Measurements from ENCODE around the gene ACTC1.
"Not testable (repeated sequence)": the region's sequence is repeated elsewhere in the genome, so short reads cannot be mapped to it uniquely, and the experiment has no call there.

The ACTC1 gene

GRCh38 chr15:34795267-34796081 is at the start of gene ACTC1:
ACTC1 (minus strand) TSS chr15:34795549; CDS start chr15:34794808, 741 bp downstream.
- DNase-seq = no peak

GRCh38 chr15:34841262-34841725 is 45.9 kb upstream of the ACTC1 start:
- DNase-seq = no peak

DNA sequence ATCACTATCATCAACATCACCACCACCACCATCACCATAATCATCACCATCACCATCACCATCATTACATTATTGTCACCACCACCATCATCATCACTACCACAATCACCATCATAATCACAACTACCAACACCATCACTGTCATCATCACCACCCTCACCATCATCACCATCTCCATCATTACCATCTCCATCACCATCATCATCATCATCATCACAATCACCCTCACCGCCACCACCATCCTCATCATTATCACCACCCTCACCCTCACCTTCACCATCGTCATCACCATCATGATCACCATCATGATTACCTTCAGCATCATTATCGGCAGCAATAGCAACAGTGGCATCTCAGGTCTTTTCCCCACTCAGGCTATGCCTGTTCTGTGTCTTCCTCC is 42.9 kb upstream of the ACTC1 start:
- no peak for DNase-seq

- no peak for DNase-seq
These were observed 42.1 kb upstream of the ACTC1 start for GRCh38 chr15:34837246-34838016.

- DNase-seq = no peak
These were observed 33.0 kb upstream of the ACTC1 start for GRCh38 chr15:34828145-34828911.

- no peak for DNase-seq
These were observed 26.5 kb upstream of the ACTC1 start for GRCh38 chr15:34821831-34822230.

- DNase-seq = no peak
These were observed 24.8 kb upstream of the ACTC1 start for GRCh38 chr15:34820110-34820509.

GRCh38 chr15:34818526-34818925 is 23.2 kb upstream of the ACTC1 start:
- no peak for DNase-seq

DNA sequence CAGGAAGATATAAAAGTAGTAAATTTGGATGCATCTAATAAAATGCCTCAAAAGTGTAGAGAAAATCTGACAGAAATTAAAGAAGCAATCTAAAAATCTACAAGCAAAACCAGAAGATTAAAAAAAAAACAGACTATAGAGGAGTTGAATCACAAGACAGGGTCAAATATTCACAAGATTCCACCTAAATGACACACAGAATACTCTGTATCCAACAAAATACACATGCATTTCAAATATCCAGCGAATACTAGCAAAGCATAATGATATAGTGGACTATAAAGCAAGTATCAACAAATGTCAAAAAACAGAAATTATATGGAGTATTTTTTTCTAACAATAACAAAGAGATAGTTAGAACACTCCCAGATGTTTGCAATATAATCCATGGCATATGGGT is 20.5 kb upstream of the ACTC1 start:
- no peak for DNase-seq

GRCh38 chr15:34813446-34814190 is 18.3 kb upstream of the ACTC1 start:
- DNase-seq = no peak

DNA sequence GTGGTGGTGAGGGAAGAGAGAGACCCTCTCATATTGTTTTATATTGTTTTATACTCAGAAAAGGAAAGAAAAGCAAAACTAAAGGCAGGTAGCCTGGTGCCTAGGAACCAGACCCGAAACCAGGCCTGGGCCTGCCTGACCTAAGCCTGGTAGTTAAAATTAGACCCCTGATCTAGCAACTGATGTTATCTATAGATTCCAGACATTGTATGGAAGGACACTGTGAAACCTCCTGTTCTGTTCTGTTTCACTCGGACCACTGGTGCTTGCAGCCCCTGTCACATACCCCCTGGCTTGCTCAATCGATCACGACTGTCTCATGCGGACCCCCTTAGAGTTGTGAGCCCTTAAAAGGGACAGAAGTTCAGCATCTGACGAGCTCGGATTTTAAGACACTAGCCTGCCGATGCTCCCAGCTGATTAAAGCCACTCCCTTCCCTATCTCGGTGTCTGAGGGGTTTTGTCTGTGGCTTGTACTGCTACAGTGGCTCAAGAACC is 17.6 kb upstream of the ACTC1 start:
- not testable (repeated sequence) for DNase-seq

GRCh38 chr15:34812369-34812768 is 17.0 kb upstream of the ACTC1 start:
- DNase-seq = no peak

GRCh38 chr15:34810443-34811129 is 15.2 kb upstream of the ACTC1 start:
- no peak for DNase-seq

DNA sequence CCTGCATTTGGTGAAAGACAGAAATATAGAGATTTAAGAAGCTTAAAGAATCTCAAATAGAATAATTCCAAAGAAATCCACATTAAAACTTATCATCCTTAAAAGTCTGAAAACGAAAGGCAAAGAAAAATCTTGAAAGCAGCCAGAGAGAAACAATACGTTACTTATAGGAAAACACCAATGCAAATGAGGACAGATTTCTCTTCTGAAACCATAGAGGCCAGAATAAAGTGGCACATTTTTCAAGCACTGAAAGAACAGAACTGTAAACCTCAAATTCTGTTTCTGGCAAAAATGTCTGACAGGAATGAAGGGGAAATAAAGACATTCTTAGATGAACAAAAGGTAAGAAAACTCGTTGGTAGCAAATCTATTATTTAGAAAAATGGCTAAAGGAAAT is 13.8 kb upstream of the ACTC1 start:
- DNase-seq = no peak

DNA sequence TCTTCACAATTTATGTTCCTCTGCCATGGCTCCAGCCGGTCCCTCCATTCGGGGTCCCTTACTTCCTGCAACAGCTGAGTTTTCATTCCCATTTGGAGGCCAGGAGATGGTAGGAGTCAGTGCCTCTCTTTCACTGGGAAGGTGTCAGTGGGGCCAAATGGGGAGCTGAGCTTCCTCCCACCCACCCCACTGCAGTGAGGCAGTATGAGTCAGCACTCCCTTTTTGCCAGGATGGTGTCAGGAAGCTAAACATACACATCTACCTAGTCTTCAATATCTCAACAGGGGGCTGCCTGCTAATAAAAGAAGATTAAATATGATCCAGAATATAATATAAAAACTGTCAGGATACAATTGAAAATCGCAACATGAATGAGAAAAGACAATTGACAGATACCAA is 12.7 kb upstream of the ACTC1 start:
- no peak for DNase-seq

GRCh38 chr15:34807241-34807640 is 11.9 kb upstream of the ACTC1 start:
- not testable (repeated sequence) for DNase-seq

DNA sequence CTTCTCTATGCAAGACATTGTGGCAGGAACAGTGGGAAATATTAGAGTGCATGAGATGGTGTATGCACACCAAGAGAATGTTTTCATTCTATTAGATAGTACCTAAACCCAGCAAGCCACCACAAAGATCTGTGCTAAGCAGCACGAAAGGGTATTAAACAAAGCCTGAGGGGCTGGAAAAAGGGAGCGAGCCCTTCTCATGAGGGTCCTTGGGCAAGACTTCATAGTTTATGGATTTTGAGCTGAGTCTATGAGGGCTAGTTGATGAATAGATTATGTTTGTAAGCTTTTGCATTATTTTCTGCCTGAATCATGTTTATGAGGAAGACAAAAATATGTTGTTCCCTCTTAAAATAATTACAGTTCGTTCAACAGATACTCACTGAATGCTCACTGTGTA is 9.4 kb upstream of the ACTC1 start:
- DNase-seq = no peak

DNA sequence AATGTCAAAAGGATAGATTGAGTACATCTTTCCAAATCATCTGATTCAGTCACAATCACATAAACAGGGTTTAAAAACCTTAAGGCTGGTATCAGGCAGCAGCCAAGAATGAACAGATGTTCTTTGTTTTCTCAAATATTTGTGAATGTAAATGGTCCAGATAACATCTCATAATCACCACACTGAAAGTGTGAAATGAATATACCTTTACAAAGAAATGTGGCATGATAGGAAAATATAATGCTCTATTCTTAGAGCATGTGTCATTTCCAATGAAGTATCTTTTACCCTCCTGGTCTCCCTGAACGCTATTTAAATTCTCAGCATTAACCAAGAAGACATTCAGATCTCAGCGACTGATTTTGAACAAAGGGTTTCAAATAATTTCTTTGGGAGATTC is 8.8 kb upstream of the ACTC1 start:
- no peak for DNase-seq

DNA sequence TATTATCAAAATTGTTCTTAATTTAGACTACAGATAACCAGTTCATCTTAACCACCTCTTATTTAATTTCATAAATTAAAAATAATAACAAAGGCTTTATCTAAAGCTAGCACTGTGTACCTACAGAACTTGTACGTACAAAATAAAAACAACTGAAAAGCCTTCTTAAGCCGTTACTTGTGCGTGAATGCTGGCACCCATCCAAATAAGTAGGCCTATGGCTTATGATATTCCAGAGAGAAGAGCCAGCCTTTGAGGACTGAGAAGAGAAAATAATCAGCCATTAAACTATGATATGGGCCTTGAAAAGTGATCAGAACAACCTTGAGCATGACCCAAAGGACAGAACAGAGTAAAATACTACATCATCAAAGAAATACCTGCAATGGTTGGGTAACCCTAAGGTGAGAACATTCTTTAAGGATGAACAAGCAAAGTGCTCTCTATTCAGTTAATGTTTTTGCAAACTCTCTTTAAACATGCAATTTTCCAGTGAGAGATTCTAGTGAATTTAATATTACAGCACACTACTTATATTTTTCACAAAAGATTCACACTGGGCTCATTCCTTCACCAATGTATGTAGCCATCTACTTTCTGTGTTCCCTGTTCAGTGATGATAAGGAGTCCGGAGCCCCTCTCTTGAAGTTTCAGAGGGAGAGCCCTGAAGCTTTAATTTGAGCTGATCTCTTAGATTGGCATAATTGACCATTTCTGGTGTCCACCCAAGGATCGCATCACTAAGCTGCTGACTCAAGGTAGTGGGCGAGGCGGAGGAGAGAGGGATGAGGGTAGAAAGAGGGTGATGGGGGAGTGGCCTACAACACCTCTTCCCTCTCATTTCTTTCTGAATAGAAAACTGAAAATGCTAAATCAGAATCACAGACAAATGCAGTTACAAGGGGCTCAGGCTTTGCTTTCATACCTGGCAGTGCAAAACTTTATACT is 7.7 kb upstream of the ACTC1 start:
- DNase-seq = no peak

- no peak for DNase-seq
These were observed 7.0 kb upstream of the ACTC1 start for GRCh38 chr15:34802371-34802770.

All from CD4-positive, alpha-beta T cell treated with Interleukin-15 for 1 hour (primary cell).